Mesenchymal stem cell (in vitro differentiated cells and primary cell): ENCODE data around the gene ADCK1.
"Not testable (repeated sequence)": the region's sequence is repeated elsewhere in the genome, so short reads cannot be mapped to it uniquely, and the experiment has no call there.

Experiments used
- DNase-seq: peaks from one replicate; pipeline ENCODE4 v3.0.0-alpha.2; 2013
- H2AFZ ChIP-seq: one replicate; pipeline ENCODE4 v1.6.1; 2013; ENCODE audit warnings: low read depth, mild to moderate bottlenecking, control low read depth, inconsistent platforms, low read length, moderate library complexity
- H2AK5ac ChIP-seq: 2 replicates; pipeline ENCODE4 v1.6.1; 2013; ENCODE audit warnings: low read length, moderate library complexity, mild to moderate bottlenecking, inconsistent platforms; ENCODE audit not compliant: severe bottlenecking
- H2BK120ac ChIP-seq: one replicate; pipeline ENCODE4 v1.6.1; 2013; ENCODE audit warnings: low read depth, mild to moderate bottlenecking, inconsistent platforms, low read length, moderate library complexity
- H2BK12ac ChIP-seq, 2 experiments: one replicate each; pipeline ENCODE4 v1.6.1; 2013; ENCODE audit warnings: inconsistent platforms in 2 of 2, low read length in 2 of 2, mild to moderate bottlenecking in 2 of 2, moderate library complexity in 2 of 2, control low read depth in 1 of 2
- H2BK15ac ChIP-seq: one replicate; pipeline ENCODE4 v1.6.1; 2013; ENCODE audit warnings: mild to moderate bottlenecking, low read depth, inconsistent platforms; ENCODE audit not compliant: poor library complexity, severe bottlenecking
- H2BK5ac ChIP-seq: 2 replicates; pipeline ENCODE4 v1.6.1; 2013; ENCODE audit warnings: low read depth, mild to moderate bottlenecking, low read length, control low read depth, inconsistent platforms; ENCODE audit not compliant: poor library complexity, severe bottlenecking
- H3K14ac ChIP-seq, 2 experiments: one replicate each; pipeline ENCODE4 v1.6.1; 2013; ENCODE audit warnings: inconsistent platforms in 2 of 2, low read length in 2 of 2, control low read depth in 1 of 2, mild to moderate bottlenecking in 1 of 2, moderate library complexity in 1 of 2
- H3K18ac ChIP-seq, 2 experiments: one replicate each; pipeline ENCODE4 v1.6.1; 2013; ENCODE audit warnings: inconsistent platforms in 2 of 2, low read length in 2 of 2, control low read depth in 1 of 2, low read depth in 1 of 2, mild to moderate bottlenecking in 1 of 2
- H3K23ac ChIP-seq, 2 experiments: one replicate each; pipeline ENCODE4 v1.6.1; 2013; ENCODE audit warnings: inconsistent platforms in 2 of 2, low read length in 2 of 2, mild to moderate bottlenecking in 2 of 2, moderate library complexity in 2 of 2, control low read depth in 1 of 2
- H3K27ac ChIP-seq: 2 replicates; pipeline ENCODE4 v1.5.1; 2013; ENCODE audit warnings: mild to moderate bottlenecking, moderate library complexity, low read length, control low read depth, inconsistent platforms; ENCODE audit not compliant: poor library complexity, severe bottlenecking
- H3K27me3 ChIP-seq, 2 experiments: 2 replicates each; pipeline versions ENCODE4 v1.6.1 to v1.7.0; 2013; ENCODE audit warnings: low read length in 2 of 2, mild to moderate bottlenecking in 2 of 2, moderate library complexity in 2 of 2, control low read depth in 1 of 2, inconsistent platforms in 1 of 2; ENCODE audit not compliant: control insufficient read depth in 1 of 2, insufficient read depth in 1 of 2
- H3K36me3 ChIP-seq, 2 experiments: 2 replicates each; pipeline versions ENCODE4 v1.6.1 to v1.7.0; 2013; ENCODE audit warnings: low read length in 2 of 2, control low read depth in 1 of 2, inconsistent platforms in 1 of 2, low read depth in 1 of 2, mild to moderate bottlenecking in 1 of 2; ENCODE audit not compliant: insufficient read depth in 2 of 2, control insufficient read depth in 1 of 2
- H3K4ac ChIP-seq, 2 experiments: one replicate each; pipeline ENCODE4 v1.6.1; 2013; ENCODE audit warnings: inconsistent platforms in 2 of 2, low read length in 2 of 2, mild to moderate bottlenecking in 2 of 2, moderate library complexity in 2 of 2, control low read depth in 1 of 2, low read depth in 1 of 2
- H3K4me1 ChIP-seq: 2 replicates; pipeline ENCODE4 v1.6.1; 2013; ENCODE audit warnings: low read depth, low read length, control low read depth; ENCODE audit not compliant: control insufficient read depth, insufficient read depth
- H3K4me2 ChIP-seq: 2 replicates; pipeline ENCODE4 v1.6.1; 2013; ENCODE audit warnings: low read length, mild to moderate bottlenecking, inconsistent platforms; ENCODE audit not compliant: poor library complexity, severe bottlenecking
- H3K4me3 ChIP-seq, 2 experiments: 2 replicates each; pipeline versions ENCODE4 v1.5.1 to v1.7.0; 2013; ENCODE audit warnings: low read length in 2 of 2, mild to moderate bottlenecking in 2 of 2, control low read depth in 1 of 2, low read depth in 1 of 2; ENCODE audit not compliant: insufficient read depth in 1 of 2
- H3K79me1 ChIP-seq: replicated peaks from 2 replicates; pipeline ENCODE4 v1.6.1; 2013; ENCODE audit warnings: mild to moderate bottlenecking, control low read depth, low read length, inconsistent platforms; ENCODE audit not compliant: poor library complexity, severe bottlenecking
- H3K9ac ChIP-seq: 2 replicates; pipeline ENCODE4 v1.7.0; 2013; ENCODE audit warnings: mild to moderate bottlenecking, low read length, moderate library complexity
- H3K9me3 ChIP-seq: 2 replicates; pipeline ENCODE4 v1.7.0; 2013; ENCODE audit warnings: mild to moderate bottlenecking, low read length; ENCODE audit not compliant: control insufficient read depth
- H4K8ac ChIP-seq: one replicate; pipeline ENCODE4 v1.6.1; 2013; ENCODE audit warnings: inconsistent platforms, mild to moderate bottlenecking, low read length, moderate library complexity
- H4K91ac ChIP-seq: one replicate; pipeline ENCODE4 v1.6.1; 2013; ENCODE audit warnings: mild to moderate bottlenecking, low read length, inconsistent platforms
- WGBS: methylation state at CpG from one replicate; pipeline ENCODE4 v1.1.7; 2013; ENCODE audit warnings: mixed read lengths; 5-methylcytosine and 5-hydroxymethylcytosine counted together

The ADCK1 gene

DNA sequence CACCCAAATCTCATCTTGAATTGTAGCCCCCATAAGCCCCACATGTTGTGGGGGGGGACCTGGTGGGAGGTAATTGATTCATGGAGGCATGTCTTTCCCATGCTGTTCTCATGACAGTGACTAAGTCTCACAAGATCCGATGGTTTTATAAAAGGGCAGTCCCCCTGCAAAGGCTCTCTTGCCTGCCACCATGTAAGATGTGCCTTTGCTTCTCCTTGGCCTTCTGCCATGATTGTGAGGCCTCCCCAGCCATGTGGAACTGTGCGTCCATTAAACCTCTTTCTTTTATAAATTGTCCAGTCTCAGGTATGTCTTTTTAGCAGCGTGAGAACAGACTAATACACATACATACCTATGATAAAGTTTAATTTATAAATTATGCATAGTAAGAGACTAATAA, 89.0 kb downstream of the ADCK1 start:
- H2AFZ ChIP-seq, H3K79me1 ChIP-seq, H3K27me3 ChIP-seq, H2BK5ac ChIP-seq, H3K23ac ChIP-seq, H3K14ac ChIP-seq, H3K18ac ChIP-seq, H4K91ac ChIP-seq, DNase-seq, H3K4me1 ChIP-seq, H2AK5ac ChIP-seq, H2BK120ac ChIP-seq, H3K4ac ChIP-seq, H3K4me3 ChIP-seq, H3K27ac ChIP-seq, H4K8ac ChIP-seq, H2BK15ac ChIP-seq, H2BK12ac ChIP-seq, H3K9ac ChIP-seq, H3K4me2 ChIP-seq: not testable (repeated sequence)
- Histone ChIP-seq H3K36me3 (peaks cover 6 to 10% of the 10 kb centered on the region in 2 experiments), H3K9me3 (peaks cover 19% of the 10 kb centered on the region)
- 100% methylated on average over 1 of the region's 3 CpGs for WGBS

DNA sequence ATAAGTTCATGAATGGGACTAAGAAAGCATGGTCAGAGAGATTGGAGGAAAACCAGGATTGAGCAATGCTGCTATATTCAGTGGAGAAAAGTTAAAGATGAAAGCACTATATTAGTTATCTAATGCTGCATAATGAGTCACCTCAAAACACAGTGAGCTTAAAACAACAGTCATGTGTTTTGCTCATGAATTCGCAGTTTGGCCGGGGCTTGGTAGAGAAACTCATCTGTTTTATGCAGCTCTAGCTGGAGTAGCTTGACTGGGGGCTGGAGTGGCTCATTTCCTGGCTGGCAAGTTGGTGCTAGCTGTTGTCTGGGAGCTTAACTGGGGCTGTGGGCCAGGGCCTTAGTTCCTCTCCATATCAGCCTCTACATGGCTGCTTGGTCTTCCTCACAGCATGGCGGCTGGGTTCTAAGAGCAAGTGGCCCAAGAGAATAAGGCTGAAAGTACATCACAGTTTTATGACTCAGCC, 90.1 kb downstream of the ADCK1 start:
- WGBS, result 89% methylated on average over 3 of the region's 3 CpGs
- no peaks in the 10 kb centered on the region for H3K79me1 ChIP-seq
- H2BK120ac ChIP-seq, result no peak overlapping the region
- H3K4me3 ChIP-seq, result no peak overlapping the region
- no peak overlapping the region for H4K91ac ChIP-seq
- H3K27ac ChIP-seq, result peak overlapping the region; percentile 6
- H2AFZ ChIP-seq, result no peak overlapping the region
- H3K23ac ChIP-seq, result no peak overlapping the region
- no peak overlapping the region for H3K18ac ChIP-seq
- no peak overlapping the region for H3K4me2 ChIP-seq
- H3K14ac ChIP-seq, result no peak overlapping the region
- no peak overlapping the region for H3K4ac ChIP-seq
- peak; percentile 19 for DNase-seq
- H2BK12ac ChIP-seq, result no peak overlapping the region
- H4K8ac ChIP-seq, result no peak overlapping the region
- no peaks in the 10 kb centered on the region for H3K4me1 ChIP-seq
- H3K9ac ChIP-seq, result peak overlapping the region; percentile 75
- H2AK5ac ChIP-seq, result no peak overlapping the region
- H3K27me3 ChIP-seq, result no peaks in the 10 kb centered on the region
- H2BK5ac ChIP-seq, result no peak overlapping the region
- peaks cover 6 to 10% of the 10 kb centered on the region in 2 experiments for H3K36me3 ChIP-seq
- H3K9me3 ChIP-seq, result peaks cover 19% of the 10 kb centered on the region
- H2BK15ac ChIP-seq, result no peak overlapping the region

DNA sequence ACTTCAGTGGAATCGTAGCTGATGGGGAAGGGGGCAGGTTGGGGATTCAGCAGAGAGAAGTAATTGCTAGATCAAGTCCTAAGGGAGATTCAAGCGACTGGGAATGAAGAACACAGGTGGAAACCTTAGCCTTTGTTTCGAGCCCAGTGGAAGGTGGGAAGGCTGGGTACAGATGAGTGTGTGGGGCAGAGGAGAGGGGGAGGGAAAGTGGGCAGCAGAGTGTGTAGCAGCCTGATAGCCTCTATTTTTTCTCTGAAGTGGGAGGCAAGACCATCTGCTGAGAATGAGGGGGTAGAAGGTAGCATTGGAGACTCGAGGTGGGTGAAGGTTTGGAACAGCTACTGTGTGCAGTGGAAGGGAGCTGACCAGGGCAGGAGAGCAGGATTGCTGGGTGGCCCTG, 91.0 kb downstream of the ADCK1 start:
- Histone ChIP-seq H3K79me1 (no peaks in the 10 kb centered on the region), H3K14ac (no peak overlapping the region), H2BK120ac (no peak overlapping the region), H3K9me3 (peaks cover 19% of the 10 kb centered on the region), H3K4me2 (no peak overlapping the region), H3K27me3 (no peaks in the 10 kb centered on the region), H3K27ac (no peak overlapping the region), H3K18ac (no peak overlapping the region), H3K4ac (no peak overlapping the region), H2BK15ac (no peak overlapping the region), H3K4me3 (no peak overlapping the region), H4K91ac (no peak overlapping the region), H4K8ac (no peak overlapping the region), H2BK5ac (no peak overlapping the region), H3K9ac (peak overlapping the region; percentile 75), H2AK5ac (no peak overlapping the region), H3K4me1 (no peaks in the 10 kb centered on the region), H3K23ac (no peak overlapping the region), H3K36me3 (peaks cover 6 to 10% of the 10 kb centered on the region in 2 experiments), H2AFZ (no peak overlapping the region), H2BK12ac (no peak overlapping the region)
- DNase-seq, result no peak
- 81% methylated on average over 4 of the region's 4 CpGs for WGBS

DNA sequence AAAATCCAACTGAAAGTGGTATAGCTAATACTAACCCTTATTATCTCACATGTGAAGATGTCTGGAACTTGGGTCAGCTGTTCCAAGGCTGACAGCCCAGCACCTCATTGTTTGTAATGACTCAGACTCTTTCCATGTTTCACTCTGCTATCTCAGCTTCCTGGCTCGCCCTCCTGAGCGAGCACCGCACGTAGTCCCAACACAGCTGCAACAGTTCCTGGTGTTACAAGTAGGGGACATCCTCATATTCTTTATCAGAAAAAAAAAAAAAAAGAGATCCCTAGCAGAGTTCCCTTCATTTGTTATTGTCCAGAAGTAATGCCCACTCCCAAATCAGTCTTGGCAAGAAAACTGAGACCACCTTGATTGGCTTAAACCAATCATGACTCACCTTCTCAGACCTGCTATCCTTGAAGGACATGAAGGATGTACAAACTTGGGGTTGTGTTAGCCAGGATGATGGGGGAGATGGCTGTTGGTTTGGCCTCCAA, 92.5 kb downstream of the ADCK1 start:
- H3K9me3 ChIP-seq, result peaks cover 19% of the 10 kb centered on the region
- no peak overlapping the region for H2BK12ac ChIP-seq
- no peak overlapping the region for H4K8ac ChIP-seq
- no peak overlapping the region for H3K4me2 ChIP-seq
- no peak overlapping the region for H3K4ac ChIP-seq
- no peaks in the 10 kb centered on the region for H3K27me3 ChIP-seq
- no peak overlapping the region for H2BK15ac ChIP-seq
- peaks cover 3 to 5% of the 10 kb centered on the region in 2 experiments for H3K36me3 ChIP-seq
- no peak overlapping the region for H3K18ac ChIP-seq
- peak; percentile 6 for DNase-seq
- H3K4me3 ChIP-seq, result no peak overlapping the region
- H3K9ac ChIP-seq, result no peak overlapping the region
- no peak overlapping the region for H3K14ac ChIP-seq
- no peak overlapping the region for H2BK5ac ChIP-seq
- H4K91ac ChIP-seq, result no peak overlapping the region
- 75% methylated on average over 4 of the region's 4 CpGs for WGBS
- H3K4me1 ChIP-seq, result no peaks in the 10 kb centered on the region
- H2AFZ ChIP-seq, result no peak overlapping the region
- H3K23ac ChIP-seq, result no peak overlapping the region
- no peak overlapping the region for H2AK5ac ChIP-seq
- H3K79me1 ChIP-seq, result no peaks in the 10 kb centered on the region
- no peak overlapping the region for H3K27ac ChIP-seq
- H2BK120ac ChIP-seq, result no peak overlapping the region
